Panc1 (cell line): ENCODE measurements around the gene PNPT1. TPM values are rescaled to one million over a fixed set of nuclear protein-coding genes. Genes with fewer than 3 reads are reported as not detected.
"Not testable (repeated sequence)": the region's sequence is repeated elsewhere in the genome, so short reads cannot be mapped to it uniquely, and the experiment has no call there.

Experiments
- ATAC-seq: fragments of 200-7000 bp; cut with Tn5 transposase; 2 replicates; pipeline ENCODE4 v1.9.1; 2020; ENCODE audit warnings: mild to moderate bottlenecking, moderate library complexity
- BruUV-seq: library from RNA; stranded (reverse); fragments of 400-500 nt; replicated peaks from 2 replicates; lab custom pipeline; 2021; lab: Mats Ljungman, UMichigan
- CTCF ChIA-PET: fragments of 300-600 bp; sonication (Branson Sonifier 250); formaldehyde crosslinking; loops from one replicate; lab custom pipeline; 2022; ENCODE audit warnings: antibody characterized with exemption; lab: Charles Lee
- POLR2A ChIA-PET: fragments of 300-600 bp; sonication (Branson Sonifier 250); formaldehyde crosslinking; loops from one replicate; lab custom pipeline; 2022; ENCODE audit warnings: antibody characterized with exemption; lab: Charles Lee
- DNase-seq: peaks from one replicate; pipeline ENCODE4 v3.0.0-alpha.2; 2010; ENCODE audit warnings: low read depth, low spot score
- H3K27ac ChIP-seq: 2 replicates; pipeline ENCODE4 v1.5.1; 2011; ENCODE audit warnings: mild to moderate bottlenecking, low read length, inconsistent platforms
- H3K27me3 ChIP-seq: fragments of 200-500 bp; sonication (Bioruptor generic); 2 replicates; pipeline ENCODE4 v1.6.0; 2014; ENCODE audit warnings: low read length, inconsistent platforms; ENCODE audit not compliant: control insufficient read depth, insufficient read depth
- H3K36me3 ChIP-seq: fragments of 200-500 bp; sonication (Bioruptor generic); 2 replicates; pipeline ENCODE4 v1.5.1; 2014; ENCODE audit warnings: inconsistent platforms, mild to moderate bottlenecking, low read length, moderate library complexity; ENCODE audit not compliant: control insufficient read depth, insufficient read depth
- H3K4me1 ChIP-seq: 2 replicates; pipeline ENCODE4 v1.5.1; 2011; ENCODE audit warnings: inconsistent platforms, mild to moderate bottlenecking, low read length, moderate library complexity; ENCODE audit not compliant: control insufficient read depth, insufficient read depth
- H3K4me3 ChIP-seq, 2 experiments: 2 replicates each; pipeline ENCODE4 v1.5.1; 2011 to 2012; ENCODE audit warnings: low read depth in 2 of 2, low read length in 2 of 2, mild to moderate bottlenecking in 2 of 2, inconsistent platforms in 1 of 2, moderate library complexity in 1 of 2
- H3K9me3 ChIP-seq: fragments of 200-500 bp; sonication (Bioruptor generic); 2 replicates; pipeline ENCODE4 v1.5.1; 2014; ENCODE audit warnings: low read depth, mild to moderate bottlenecking, inconsistent platforms, low read length, moderate library complexity; ENCODE audit not compliant: control insufficient read depth, insufficient read depth
- POLR2AphosphoS5 ChIP-seq: IDR thresholded peaks from 2 replicates; pipeline ENCODE4 v1.6.1; 2012; ENCODE audit warnings: mild to moderate bottlenecking, low read depth, low read length, moderate library complexity
- SIN3A ChIP-seq: IDR thresholded peaks from 2 replicates; pipeline ENCODE4 v1.6.1; 2012; ENCODE audit warnings: low read depth, mild to moderate bottlenecking, low read length, moderate library complexity, borderline replicate concordance; ENCODE audit not compliant: insufficient read depth
- TCF7L2 ChIP-seq: IDR thresholded peaks from 2 replicates; pipeline ENCODE4 v1.6.1; 2011; ENCODE audit warnings: mild to moderate bottlenecking, low read depth, low read length, inconsistent platforms
- in situ Hi-C: cut with HindIII; loops from 2 replicates; pipeline ENCODE4 v1.10.0; 2016; ENCODE audit warnings: low sequenced_read_pairs, low pct_unique_long_range_greater_than_20kb
- intact Hi-C: fragments of 100-400 bp; cut with micrococcal nuclease; formaldehyde crosslinking; loops from one replicate; pipeline ENCODE4 v1.10.0; 2022; ENCODE audit not compliant: unreplicated experiment
- total RNA-seq: library from RNA; stranded (reverse); gene quantifications from one replicate; pipeline ENCODE4 v1.2.1, GENCODE V29; 2021; ENCODE audit not compliant: unreplicated experiment
- TF ChIP-seq, protein P1 (sequence below): fragments of 450-650 bp; IDR thresholded peaks from 2 replicates; pipeline ENCODE4 v1.5.1; 2017; ENCODE audit warnings: mild to moderate bottlenecking
- TF ChIP-seq, protein P2 (sequence below), 2 experiments: IDR thresholded peaks; 2 replicates each; pipeline ENCODE4 v1.6.1; 2011 to 2012; ENCODE audit warnings: low read depth in 2 of 2, control low read depth in 1 of 2, low read length in 1 of 2, mild to moderate bottlenecking in 1 of 2, moderate library complexity in 1 of 2; ENCODE audit not compliant: insufficient read depth in 1 of 2

PNPT1 gene
- total RNA-seq, 1 experiment from 2014 or later: 50.1 TPM

- Histone ChIP-seq H3K4me3 (no peak overlapping the region), H3K9me3 (no peaks in the 10 kb centered on the region), H3K36me3 (no peaks in the 10 kb centered on the region), H3K27me3 (no peaks in the 10 kb centered on the region; the same call in 1 of the 2 replicates), H3K4me1 (no peaks in the 10 kb centered on the region; the same call in 1 of the 2 replicates), H3K27ac (no peak overlapping the region)
- DNase-seq (no peak), ATAC-seq (no peak)
- ChIA-PET POLR2A (no interaction called here), CTCF (no interaction called here)
- BruUV-seq: no TSS peak
- intact Hi-C loops: no loop called here
- TF ChIP-seq SIN3A: no peak
- no peak for TF ChIP-seq TCF7L2
- TF ChIP-seq POLR2AphosphoS5: no peak
- TF ChIP-seq, protein P1, sequence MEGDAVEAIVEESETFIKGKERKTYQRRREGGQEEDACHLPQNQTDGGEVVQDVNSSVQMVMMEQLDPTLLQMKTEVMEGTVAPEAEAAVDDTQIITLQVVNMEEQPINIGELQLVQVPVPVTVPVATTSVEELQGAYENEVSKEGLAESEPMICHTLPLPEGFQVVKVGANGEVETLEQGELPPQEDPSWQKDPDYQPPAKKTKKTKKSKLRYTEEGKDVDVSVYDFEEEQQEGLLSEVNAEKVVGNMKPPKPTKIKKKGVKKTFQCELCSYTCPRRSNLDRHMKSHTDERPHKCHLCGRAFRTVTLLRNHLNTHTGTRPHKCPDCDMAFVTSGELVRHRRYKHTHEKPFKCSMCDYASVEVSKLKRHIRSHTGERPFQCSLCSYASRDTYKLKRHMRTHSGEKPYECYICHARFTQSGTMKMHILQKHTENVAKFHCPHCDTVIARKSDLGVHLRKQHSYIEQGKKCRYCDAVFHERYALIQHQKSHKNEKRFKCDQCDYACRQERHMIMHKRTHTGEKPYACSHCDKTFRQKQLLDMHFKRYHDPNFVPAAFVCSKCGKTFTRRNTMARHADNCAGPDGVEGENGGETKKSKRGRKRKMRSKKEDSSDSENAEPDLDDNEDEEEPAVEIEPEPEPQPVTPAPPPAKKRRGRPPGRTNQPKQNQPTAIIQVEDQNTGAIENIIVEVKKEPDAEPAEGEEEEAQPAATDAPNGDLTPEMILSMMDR: no peak
- TF ChIP-seq, protein P2, sequence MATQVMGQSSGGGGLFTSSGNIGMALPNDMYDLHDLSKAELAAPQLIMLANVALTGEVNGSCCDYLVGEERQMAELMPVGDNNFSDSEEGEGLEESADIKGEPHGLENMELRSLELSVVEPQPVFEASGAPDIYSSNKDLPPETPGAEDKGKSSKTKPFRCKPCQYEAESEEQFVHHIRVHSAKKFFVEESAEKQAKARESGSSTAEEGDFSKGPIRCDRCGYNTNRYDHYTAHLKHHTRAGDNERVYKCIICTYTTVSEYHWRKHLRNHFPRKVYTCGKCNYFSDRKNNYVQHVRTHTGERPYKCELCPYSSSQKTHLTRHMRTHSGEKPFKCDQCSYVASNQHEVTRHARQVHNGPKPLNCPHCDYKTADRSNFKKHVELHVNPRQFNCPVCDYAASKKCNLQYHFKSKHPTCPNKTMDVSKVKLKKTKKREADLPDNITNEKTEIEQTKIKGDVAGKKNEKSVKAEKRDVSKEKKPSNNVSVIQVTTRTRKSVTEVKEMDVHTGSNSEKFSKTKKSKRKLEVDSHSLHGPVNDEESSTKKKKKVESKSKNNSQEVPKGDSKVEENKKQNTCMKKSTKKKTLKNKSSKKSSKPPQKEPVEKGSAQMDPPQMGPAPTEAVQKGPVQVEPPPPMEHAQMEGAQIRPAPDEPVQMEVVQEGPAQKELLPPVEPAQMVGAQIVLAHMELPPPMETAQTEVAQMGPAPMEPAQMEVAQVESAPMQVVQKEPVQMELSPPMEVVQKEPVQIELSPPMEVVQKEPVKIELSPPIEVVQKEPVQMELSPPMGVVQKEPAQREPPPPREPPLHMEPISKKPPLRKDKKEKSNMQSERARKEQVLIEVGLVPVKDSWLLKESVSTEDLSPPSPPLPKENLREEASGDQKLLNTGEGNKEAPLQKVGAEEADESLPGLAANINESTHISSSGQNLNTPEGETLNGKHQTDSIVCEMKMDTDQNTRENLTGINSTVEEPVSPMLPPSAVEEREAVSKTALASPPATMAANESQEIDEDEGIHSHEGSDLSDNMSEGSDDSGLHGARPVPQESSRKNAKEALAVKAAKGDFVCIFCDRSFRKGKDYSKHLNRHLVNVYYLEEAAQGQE (IDR thresholded peaks at IDR 0.05; ENCODE audit: insufficient read depth in 1 of 2, low read depth in 2 of 2, low read length in 1 of 2): no peak
- in situ Hi-C loops: no loop called here
Observed at GRCh38 chr2:55715626-55716025, 22.0 kb upstream of the PNPT1 start.

DNA sequence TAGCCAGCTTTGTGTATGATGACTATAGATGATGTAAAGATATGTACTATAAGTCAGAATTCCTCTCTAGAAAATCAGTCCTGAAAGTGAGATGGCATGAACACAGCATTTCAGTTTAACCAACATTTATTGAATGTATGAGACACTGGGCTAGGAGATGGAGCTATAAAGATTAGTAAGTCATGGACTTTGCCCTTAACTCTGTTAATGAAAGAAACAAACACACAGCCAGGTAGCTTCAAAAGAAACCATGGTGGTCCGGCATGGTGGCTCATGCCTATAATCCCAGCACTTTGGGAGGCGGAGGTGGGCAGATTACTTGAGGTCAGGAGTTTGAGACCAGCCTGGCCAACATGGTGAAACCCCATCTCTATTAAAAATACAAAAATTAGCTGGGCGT lies 21.5 kb upstream of the PNPT1 start:
- BruUV-seq, DNase-seq, H3K4me1 ChIP-seq, H3K4me3 ChIP-seq, H3K27ac ChIP-seq, in situ Hi-C loops, H3K36me3 ChIP-seq, H3K27me3 ChIP-seq, ATAC-seq, intact Hi-C loops, POLR2A ChIA-PET, H3K9me3 ChIP-seq: not testable (repeated sequence)
- CTCF ChIA-PET: interaction anchor here (0.6 kb wide), 1 partner anchor 13 kb away, joined by 4 read pairs; no protein-coding TSS in a partner anchor

GRCh38 chr2:55712477-55713060 lies 18.9 kb upstream of the PNPT1 start:
- H3K4me1 ChIP-seq: no peaks in the 10 kb centered on the region
- no peak for ATAC-seq
- in situ Hi-C loops: no loop called here
- CTCF ChIA-PET: interaction anchor here (0.6 kb wide), 1 partner anchor 297 kb away, joined by 3 read pairs; no protein-coding TSS in a partner anchor
- no TSS peak for BruUV-seq
- intact Hi-C loops: no loop called here
- no peaks in the 10 kb centered on the region for H3K36me3 ChIP-seq
- no peak overlapping the region for H3K4me3 ChIP-seq
- TF ChIP-seq, protein P1: no peak
- TF ChIP-seq TCF7L2 (no peak), POLR2AphosphoS5 (no peak), SIN3A (no peak)
- TF ChIP-seq, protein P2 (IDR thresholded peaks at IDR 0.05; ENCODE audit: insufficient read depth in 1 of 2, low read depth in 2 of 2, low read length in 1 of 2): no peak
- H3K27ac ChIP-seq: no peak overlapping the region
- H3K27me3 ChIP-seq: no peaks in the 10 kb centered on the region; the same call in 1 of the 2 replicates
- POLR2A ChIA-PET: no interaction called here
- DNase-seq: no peak
- no peaks in the 10 kb centered on the region for H3K9me3 ChIP-seq
